Measurements from ENCODE around the gene TAF13.
A peak's percentile ranks its signal among the peaks of the same experiment; 100 is the strongest.

Gene TAF13

DNA sequence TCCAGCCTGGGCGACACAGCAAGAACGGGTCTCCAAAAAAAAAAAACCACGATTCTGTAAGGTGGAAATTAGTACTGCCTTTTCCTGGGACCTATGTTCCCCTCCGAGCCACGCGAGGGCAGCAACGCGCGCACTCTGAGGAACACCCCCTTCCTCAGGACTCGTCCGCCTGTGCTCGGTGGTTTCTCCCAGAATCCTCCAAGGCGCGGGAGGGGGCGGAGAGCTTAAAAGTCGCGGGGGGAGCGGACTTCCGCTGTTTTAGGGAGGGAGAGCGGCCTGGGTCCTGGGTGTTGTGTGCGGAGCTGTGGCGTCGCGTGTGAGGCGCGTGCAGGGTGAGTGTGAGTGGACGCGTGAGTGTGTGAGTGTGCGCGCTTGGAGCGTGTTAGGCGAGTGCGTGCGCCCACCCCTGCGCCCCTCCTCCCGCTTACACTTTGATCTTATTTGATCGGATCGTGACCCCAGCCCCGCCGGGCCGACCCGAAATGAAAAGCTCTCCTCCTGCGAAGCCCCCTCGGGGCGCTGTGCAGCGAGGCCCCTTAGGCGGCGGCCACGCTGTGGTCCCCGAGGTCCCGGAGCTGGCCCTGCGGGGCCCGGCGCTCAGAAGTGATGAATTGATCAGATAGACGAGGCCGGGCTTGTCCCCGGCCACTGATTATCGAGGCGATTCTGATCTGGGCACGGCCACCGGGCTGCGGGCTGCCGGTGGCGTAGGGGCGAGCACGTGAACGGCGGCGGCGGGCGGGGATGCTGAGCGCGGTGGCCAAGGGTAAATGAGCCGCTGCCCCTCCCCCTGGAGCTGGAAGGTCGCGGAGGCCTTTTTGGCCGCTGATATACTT, 24.4 kb upstream of the TAF13 start (continued):
- TF ChIP-seq, protein P1, sequence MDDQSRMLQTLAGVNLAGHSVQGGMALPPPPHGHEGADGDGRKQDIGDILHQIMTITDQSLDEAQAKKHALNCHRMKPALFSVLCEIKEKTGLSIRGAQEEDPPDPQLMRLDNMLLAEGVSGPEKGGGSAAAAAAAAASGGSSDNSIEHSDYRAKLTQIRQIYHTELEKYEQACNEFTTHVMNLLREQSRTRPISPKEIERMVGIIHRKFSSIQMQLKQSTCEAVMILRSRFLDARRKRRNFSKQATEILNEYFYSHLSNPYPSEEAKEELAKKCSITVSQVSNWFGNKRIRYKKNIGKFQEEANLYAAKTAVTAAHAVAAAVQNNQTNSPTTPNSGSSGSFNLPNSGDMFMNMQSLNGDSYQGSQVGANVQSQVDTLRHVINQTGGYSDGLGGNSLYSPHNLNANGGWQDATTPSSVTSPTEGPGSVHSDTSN (CRISPR knock-in tag; IDR thresholded peaks at IDR 0.05): no peak; the same call in 1 of the 2 replicates
- TF ChIP-seq YY2 (tag by site-specific recombination; IDR thresholded peaks at IDR 0.05) (peak; percentile 42; the same call in 1 of the 2 replicates), ZNF843 (tag by site-specific recombination; IDR thresholded peaks at IDR 0.05) (peak; percentile 87), KLF17 (tag by site-specific recombination; IDR thresholded peaks at IDR 0.05) (peak; percentile 98), OVOL3 (tag by site-specific recombination; IDR thresholded peaks at IDR 0.05) (peak; percentile 80; the same call in 1 of the 2 replicates), PRDM1 (tag by site-specific recombination; IDR thresholded peaks at IDR 0.05) (no peak), ZNF777 (tag by site-specific recombination; IDR thresholded peaks at IDR 0.05; ENCODE audit: borderline replicate concordance) (peak; percentile 20; the same call in 1 of the 2 replicates), ZFP41 (tag by site-specific recombination; IDR thresholded peaks at IDR 0.05; ENCODE audit: borderline replicate concordance) (no peak), SP3 (tag by site-specific recombination; IDR thresholded peaks at IDR 0.05) (peak; percentile 86), HOXA7 (CRISPR knock-in tag; IDR thresholded peaks at IDR 0.05; ENCODE audit: borderline replicate concordance) (no peak), PRDM10 (tag by site-specific recombination; IDR thresholded peaks at IDR 0.05) (peak; percentile 99), ZNF169 (tag by site-specific recombination; IDR thresholded peaks at IDR 0.05) (no peak), ZNF837 (tag by site-specific recombination; IDR thresholded peaks at IDR 0.05) (no peak), ZNF639 (tag by site-specific recombination; IDR thresholded peaks at IDR 0.05) (peak; percentile 97), TCF7L2 (IDR thresholded peaks at IDR 0.05; ENCODE audit: borderline replicate concordance, low read depth, low read length) (0 out of 2 replicates have a peak, but pooled peaks have one; percentile 62), ZNF24 (tag by site-specific recombination; IDR thresholded peaks at IDR 0.05) (peak; percentile 97), ZNF76 (tag by site-specific recombination; IDR thresholded peaks at IDR 0.05; ENCODE audit: borderline replicate concordance, low read depth) (peak; percentile 96), ZNF701 (tag by site-specific recombination; IDR thresholded peaks at IDR 0.05) (no peak), BCL6B (tag by site-specific recombination; IDR thresholded peaks at IDR 0.05) (no peak), ZNF223 (tag by site-specific recombination; IDR thresholded peaks at IDR 0.05) (no peak), ZNF157 (tag by site-specific recombination; IDR thresholded peaks at IDR 0.05) (no peak)
- TF ChIP-seq, protein P2, sequence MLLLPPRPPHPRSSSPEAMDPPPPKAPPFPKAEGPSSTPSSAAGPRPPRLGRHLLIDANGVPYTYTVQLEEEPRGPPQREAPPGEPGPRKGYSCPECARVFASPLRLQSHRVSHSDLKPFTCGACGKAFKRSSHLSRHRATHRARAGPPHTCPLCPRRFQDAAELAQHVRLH (tag by site-specific recombination; IDR thresholded peaks at IDR 0.05): peak; percentile 74; the same call in 1 of the 2 replicates
- TF ChIP-seq, protein P3, sequence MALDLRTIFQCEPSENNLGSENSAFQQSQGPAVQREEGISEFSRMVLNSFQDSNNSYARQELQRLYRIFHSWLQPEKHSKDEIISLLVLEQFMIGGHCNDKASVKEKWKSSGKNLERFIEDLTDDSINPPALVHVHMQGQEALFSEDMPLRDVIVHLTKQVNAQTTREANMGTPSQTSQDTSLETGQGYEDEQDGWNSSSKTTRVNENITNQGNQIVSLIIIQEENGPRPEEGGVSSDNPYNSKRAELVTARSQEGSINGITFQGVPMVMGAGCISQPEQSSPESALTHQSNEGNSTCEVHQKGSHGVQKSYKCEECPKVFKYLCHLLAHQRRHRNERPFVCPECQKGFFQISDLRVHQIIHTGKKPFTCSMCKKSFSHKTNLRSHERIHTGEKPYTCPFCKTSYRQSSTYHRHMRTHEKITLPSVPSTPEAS (tag by site-specific recombination; IDR thresholded peaks at IDR 0.05): peak; percentile 63
- TF ChIP-seq, protein P4, sequence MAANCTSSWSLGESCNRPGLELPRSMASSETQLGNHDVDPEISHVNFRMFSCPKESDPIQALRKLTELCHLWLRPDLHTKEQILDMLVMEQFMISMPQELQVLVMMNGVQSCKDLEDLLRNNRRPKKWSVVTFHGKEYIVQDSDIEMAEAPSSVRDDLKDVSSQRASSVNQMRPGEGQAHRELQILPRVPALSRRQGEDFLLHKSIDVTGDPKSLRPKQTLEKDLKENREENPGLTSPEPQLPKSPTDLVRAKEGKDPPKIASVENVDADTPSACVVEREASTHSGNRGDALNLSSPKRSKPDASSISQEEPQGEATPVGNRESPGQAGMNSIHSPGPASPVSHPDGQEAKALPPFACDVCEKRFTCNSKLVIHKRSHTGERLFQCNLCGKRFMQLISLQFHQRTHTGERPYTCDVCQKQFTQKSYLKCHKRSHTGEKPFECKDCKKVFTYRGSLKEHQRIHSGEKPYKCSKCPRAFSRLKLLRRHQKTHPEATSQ (tag by site-specific recombination; IDR thresholded peaks at IDR 0.05): peak; percentile 85; the same call in 1 of the 2 replicates
- TF ChIP-seq, protein P5, sequence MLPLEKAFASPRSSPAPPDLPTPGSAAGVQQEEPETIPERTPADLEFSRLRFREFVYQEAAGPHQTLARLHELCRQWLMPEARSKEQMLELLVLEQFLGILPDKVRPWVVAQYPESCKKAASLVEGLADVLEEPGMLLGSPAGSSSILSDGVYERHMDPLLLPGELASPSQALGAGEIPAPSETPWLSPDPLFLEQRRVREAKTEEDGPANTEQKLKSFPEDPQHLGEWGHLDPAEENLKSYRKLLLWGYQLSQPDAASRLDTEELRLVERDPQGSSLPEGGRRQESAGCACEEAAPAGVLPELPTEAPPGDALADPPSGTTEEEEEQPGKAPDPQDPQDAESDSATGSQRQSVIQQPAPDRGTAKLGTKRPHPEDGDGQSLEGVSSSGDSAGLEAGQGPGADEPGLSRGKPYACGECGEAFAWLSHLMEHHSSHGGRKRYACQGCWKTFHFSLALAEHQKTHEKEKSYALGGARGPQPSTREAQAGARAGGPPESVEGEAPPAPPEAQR (tag by site-specific recombination; IDR thresholded peaks at IDR 0.05): no peak
